Measurements from ENCODE around the gene BRPF1. TPM values are rescaled to one million over a fixed set of nuclear protein-coding genes. Genes with fewer than 3 reads are reported as not detected.
A peak's percentile ranks its signal among the peaks of the same experiment; 100 is the strongest.
"Not testable (repeated sequence)": the region's sequence is repeated elsewhere in the genome, so short reads cannot be mapped to it uniquely, and the experiment has no call there.

The BRPF1 gene
- total and polyA plus RNA-seq, 2 donors (not counting 1 experiment from before 2014, with no cell fraction given): 4.1 to 12.2 TPM

- Histone ChIP-seq H3K27me3 (ENCODE audit: control insufficient read depth, insufficient read depth, low read length) (no peaks in the 10 kb centered on the region), H3K9ac (ENCODE audit: insufficient read depth, low read length) (peak overlapping the region; percentile 74), H3K4me1 (ENCODE audit: control insufficient read depth, extremely low read depth, insufficient read depth, low read length) (peaks cover 10% of the 10 kb centered on the region), H3K36me3 (ENCODE audit: control insufficient read depth, insufficient read depth, low read length) (no peaks in the 10 kb centered on the region), H3K9me3 (ENCODE audit: control insufficient read depth, insufficient read depth, low read depth, low read length) (no peaks in the 10 kb centered on the region), H3K79me2 (ENCODE audit: control insufficient read depth, insufficient read depth, low read length) (peaks cover 8% of the 10 kb centered on the region), H3K27ac (ENCODE audit: insufficient read depth, low read length) (peak overlapping the region; percentile 46), H2AFZ (ENCODE audit: low read length) (peak overlapping the region; percentile 73), H3K4me3 (replicated peaks in 1 of 4; ENCODE audit: control extremely low read depth in 1 of 4, insufficient read depth in 1 of 4, low read depth in 3 of 4, low read length in 4 of 4) (peak overlapping the region; percentile 62 to 78 (median 67)), H3K4me2 (ENCODE audit: extremely low read depth, insufficient read depth, low read length) (peak overlapping the region; percentile 76), H4K20me1 (ENCODE audit: control insufficient read depth, extremely low read depth, insufficient read depth, low read length) (no peaks in the 10 kb centered on the region)
- DNase-seq (ENCODE audit: low read depth in 2 of 2): peak in 1 of 2 donors; percentile 88
- TF ChIP-seq CTCF (conservative IDR thresholded peaks at IDR 0.05 in 1 of 2, IDR thresholded peaks at IDR 0.05 in 1 of 2; ENCODE audit: low read depth in 1 of 2, low read length in 2 of 2): no peak
- no peak for TF ChIP-seq EZH2 (IDR thresholded peaks at IDR 0.05; ENCODE audit: low read length, missing control alignments)
Measured at GRCh38 chr3:9770276-9770812, 38.8 kb downstream of the BRPF1 start.

- H3K9me3 ChIP-seq (ENCODE audit: control insufficient read depth, insufficient read depth, low read depth, low read length); H3K9ac ChIP-seq (ENCODE audit: insufficient read depth, low read length); H4K20me1 ChIP-seq (ENCODE audit: control insufficient read depth, extremely low read depth, insufficient read depth, low read length); H3K36me3 ChIP-seq (ENCODE audit: control insufficient read depth, insufficient read depth, low read length); H3K27me3 ChIP-seq (ENCODE audit: control insufficient read depth, insufficient read depth, low read length); H2AFZ ChIP-seq (ENCODE audit: low read length); H3K79me2 ChIP-seq (ENCODE audit: control insufficient read depth, insufficient read depth, low read length); H3K4me3 ChIP-seq (replicated peaks in 1 of 4; ENCODE audit: control extremely low read depth in 1 of 4, insufficient read depth in 1 of 4, low read depth in 3 of 4, low read length in 4 of 4); DNase-seq (ENCODE audit: low read depth in 2 of 2); H3K27ac ChIP-seq (ENCODE audit: insufficient read depth, low read length); H3K4me2 ChIP-seq (ENCODE audit: extremely low read depth, insufficient read depth, low read length): not testable (repeated sequence)
- peaks cover 10% of the 10 kb centered on the region for H3K4me1 ChIP-seq (ENCODE audit: control insufficient read depth, extremely low read depth, insufficient read depth, low read length)
Measured at GRCh38 chr3:9771007-9771406, 39.5 kb downstream of the BRPF1 start.

GRCh38 chr3:9776896-9777693, 45.6 kb downstream of the BRPF1 start:
- no peak overlapping the region for H3K9ac ChIP-seq (ENCODE audit: insufficient read depth, low read length)
- TF ChIP-seq EZH2 (IDR thresholded peaks at IDR 0.05; ENCODE audit: low read length, missing control alignments) (no peak), CTCF (conservative IDR thresholded peaks at IDR 0.05 in 1 of 2, IDR thresholded peaks at IDR 0.05 in 1 of 2; ENCODE audit: low read depth in 1 of 2, low read length in 2 of 2) (no peak)
- H3K79me2 ChIP-seq (ENCODE audit: control insufficient read depth, insufficient read depth, low read length): no peaks in the 10 kb centered on the region
- no peaks in the 10 kb centered on the region for H3K27me3 ChIP-seq (ENCODE audit: control insufficient read depth, insufficient read depth, low read length)
- peaks cover 7% of the 10 kb centered on the region for H3K36me3 ChIP-seq (ENCODE audit: control insufficient read depth, insufficient read depth, low read length)
- H3K9me3 ChIP-seq (ENCODE audit: control insufficient read depth, insufficient read depth, low read depth, low read length): no peaks in the 10 kb centered on the region
- DNase-seq (ENCODE audit: low read depth in 2 of 2): no peak
- H3K4me2 ChIP-seq (ENCODE audit: extremely low read depth, insufficient read depth, low read length): no peak overlapping the region
- no peak overlapping the region for H3K27ac ChIP-seq (ENCODE audit: insufficient read depth, low read length)
- H3K4me1 ChIP-seq (ENCODE audit: control insufficient read depth, extremely low read depth, insufficient read depth, low read length): peaks cover 2% of the 10 kb centered on the region
- no peak overlapping the region for H3K4me3 ChIP-seq (replicated peaks in 1 of 4; ENCODE audit: control extremely low read depth in 1 of 4, insufficient read depth in 1 of 4, low read depth in 3 of 4, low read length in 4 of 4)
- H4K20me1 ChIP-seq (ENCODE audit: control insufficient read depth, extremely low read depth, insufficient read depth, low read length): no peaks in the 10 kb centered on the region
- H2AFZ ChIP-seq (ENCODE audit: low read length): no peak overlapping the region
